Suprapubic skin (tissue), 4 donors: ENCODE results near the gene CDH4. TPM values are rescaled to one million over a fixed set of nuclear protein-coding genes. Genes with fewer than 3 reads are reported as not detected.

Experiments
- DNase-seq, 2 donors: peaks; one replicate each; pipeline ENCODE4 v3.0.0-alpha.2; 2019; ENCODE audit warnings: low spot score in 2 of 2
- H3K27ac ChIP-seq: fragments of 200-600 bp; sonication (generic); one replicate; pipeline ENCODE4 v1.5.1; 2019
- H3K27me3 ChIP-seq: fragments of 200-600 bp; sonication (generic); one replicate; pipeline ENCODE4 v1.5.1; 2019
- H3K36me3 ChIP-seq: fragments of 200-600 bp; sonication (generic); one replicate; pipeline ENCODE4 v1.5.1; 2019
- H3K4me1 ChIP-seq: fragments of 200-600 bp; sonication (generic); one replicate; pipeline ENCODE4 v1.5.1; 2019
- H3K4me3 ChIP-seq: fragments of 200-600 bp; sonication (generic); one replicate; pipeline ENCODE4 v1.5.1; 2019; ENCODE audit warnings: mild to moderate bottlenecking
- H3K9me3 ChIP-seq: fragments of 200-600 bp; sonication (generic); one replicate; pipeline ENCODE4 v1.5.1; 2019
- CTCF ChIP-seq, 2 donors: fragments of 200-600 bp in 1 of 2; fragments of 450-650 bp in 1 of 2; sonication (generic) in 1 of 2; IDR thresholded peaks; one replicate each; pipeline ENCODE4 v1.5.1; 2016 to 2019; ENCODE audit warnings: antibody characterized with exemption in 2 of 2, mild to moderate bottlenecking in 1 of 2, moderate library complexity in 1 of 2
- EP300 ChIP-seq: sonication (generic); formaldehyde crosslinking; IDR thresholded peaks from one replicate; pipeline ENCODE4 v1.6.1; 2017; ENCODE audit warnings: antibody characterized with exemption
- POLR2A ChIP-seq, 2 donors: fragments of 450-650 bp; IDR thresholded peaks; one replicate each; pipeline ENCODE4 v1.6.1; 2017; ENCODE audit warnings: antibody characterized with exemption in 2 of 2, mild to moderate bottlenecking in 2 of 2, moderate library complexity in 2 of 2
- POLR2AphosphoS5 ChIP-seq, 3 donors: sonication (generic); formaldehyde crosslinking; IDR thresholded peaks; one replicate each; pipeline ENCODE4 v1.6.1; 2017; ENCODE audit warnings: antibody characterized with exemption in 3 of 3
- WGBS: methylation state at CpG from one replicate; pipeline ENCODE4 v1.1.5; 2018; 5-methylcytosine and 5-hydroxymethylcytosine counted together
- total RNA-seq, 4 donors: library from RNA; depleted of rRNA; stranded (reverse); fragments of >200 nt; gene quantifications; one replicate each; pipeline ENCODE4 v1.1.0, GENCODE V29; 2016

CDH4 gene
- total RNA-seq, 4 donors from 2014 or later: 0.91 to 5.9 (median 2.6) TPM

- DNase-seq: no peak
- 87% methylated on average over 18 of the region's 30 CpGs for WGBS
- Histone ChIP-seq H3K4me3 (no peak overlapping the region), H3K9me3 (no peaks in the 10 kb centered on the region), H3K36me3 (no peaks in the 10 kb centered on the region), H3K27me3 (peaks cover 17% of the 10 kb centered on the region), H3K4me1 (peaks cover 21% of the 10 kb centered on the region), H3K27ac (no peak overlapping the region)
- TF ChIP-seq EP300 (no peak), CTCF (IDR thresholded peaks at IDR 0.05) (no peak)
Observed at GRCh38 chr20:61663521-61664425, 411.7 kb downstream of the CDH4 start.

GRCh38 chr20:61664556-61665320 lies 412.7 kb downstream of the CDH4 start:
- no peak for DNase-seq
- WGBS: 62% methylated on average over 16 of the region's 20 CpGs
- no peak for TF ChIP-seq POLR2A (IDR thresholded peaks at IDR 0.05)
- no peak for TF ChIP-seq POLR2AphosphoS5 (IDR thresholded peaks at IDR 0.05)
- no peak for TF ChIP-seq EP300
- no peak for TF ChIP-seq CTCF (IDR thresholded peaks at IDR 0.05)
- Histone ChIP-seq H3K27me3 (peaks cover 17% of the 10 kb centered on the region), H3K4me1 (peaks cover 21% of the 10 kb centered on the region), H3K9me3 (no peaks in the 10 kb centered on the region), H3K36me3 (no peaks in the 10 kb centered on the region), H3K27ac (no peak overlapping the region), H3K4me3 (no peak overlapping the region)

GRCh38 chr20:61665528-61666470 lies 413.7 kb downstream of the CDH4 start:
- Histone ChIP-seq H3K4me3 (no peak overlapping the region), H3K4me1 (peaks cover 17% of the 10 kb centered on the region), H3K9me3 (no peaks in the 10 kb centered on the region), H3K27me3 (peaks cover 17% of the 10 kb centered on the region), H3K27ac (no peak overlapping the region), H3K36me3 (no peaks in the 10 kb centered on the region)
- no peak for TF ChIP-seq POLR2A (IDR thresholded peaks at IDR 0.05)
- no peak for TF ChIP-seq CTCF (IDR thresholded peaks at IDR 0.05)
- no peak for TF ChIP-seq EP300
- TF ChIP-seq POLR2AphosphoS5 (IDR thresholded peaks at IDR 0.05): no peak
- WGBS: 85% methylated on average over 29 of the region's 32 CpGs
- DNase-seq: no peak

GRCh38 chr20:61666471-61666832 lies 414.4 kb downstream of the CDH4 start:
- no peak for TF ChIP-seq POLR2A (IDR thresholded peaks at IDR 0.05)
- TF ChIP-seq CTCF (IDR thresholded peaks at IDR 0.05): no peak
- no peak for TF ChIP-seq POLR2AphosphoS5 (IDR thresholded peaks at IDR 0.05)
- no peak for TF ChIP-seq EP300
- Histone ChIP-seq H3K27ac (no peak overlapping the region), H3K9me3 (no peaks in the 10 kb centered on the region), H3K4me3 (no peak overlapping the region), H3K27me3 (peaks cover 17% of the 10 kb centered on the region), H3K4me1 (peaks cover 17% of the 10 kb centered on the region), H3K36me3 (no peaks in the 10 kb centered on the region)
- WGBS: 88% methylated on average over 7 of the region's 9 CpGs
- no peak for DNase-seq
